Stimulated activated CD8-positive, alpha-beta memory T cell treated with anti-CD3 and anti-CD28 coated beads, Interleukin-15, amount 100 ng/mL, for 24 hours (primary cell): ENCODE data around the gene ARPC1A.
"Not testable (repeated sequence)": the region's sequence is repeated elsewhere in the genome, so short reads cannot be mapped to it uniquely, and the experiment has no call there.

Experiments used
- DNase-seq: peaks from one replicate; pipeline ENCODE4 v3.0.0-alpha.2; 2020; ENCODE audit warnings: low read depth

ARPC1A gene

DNA sequence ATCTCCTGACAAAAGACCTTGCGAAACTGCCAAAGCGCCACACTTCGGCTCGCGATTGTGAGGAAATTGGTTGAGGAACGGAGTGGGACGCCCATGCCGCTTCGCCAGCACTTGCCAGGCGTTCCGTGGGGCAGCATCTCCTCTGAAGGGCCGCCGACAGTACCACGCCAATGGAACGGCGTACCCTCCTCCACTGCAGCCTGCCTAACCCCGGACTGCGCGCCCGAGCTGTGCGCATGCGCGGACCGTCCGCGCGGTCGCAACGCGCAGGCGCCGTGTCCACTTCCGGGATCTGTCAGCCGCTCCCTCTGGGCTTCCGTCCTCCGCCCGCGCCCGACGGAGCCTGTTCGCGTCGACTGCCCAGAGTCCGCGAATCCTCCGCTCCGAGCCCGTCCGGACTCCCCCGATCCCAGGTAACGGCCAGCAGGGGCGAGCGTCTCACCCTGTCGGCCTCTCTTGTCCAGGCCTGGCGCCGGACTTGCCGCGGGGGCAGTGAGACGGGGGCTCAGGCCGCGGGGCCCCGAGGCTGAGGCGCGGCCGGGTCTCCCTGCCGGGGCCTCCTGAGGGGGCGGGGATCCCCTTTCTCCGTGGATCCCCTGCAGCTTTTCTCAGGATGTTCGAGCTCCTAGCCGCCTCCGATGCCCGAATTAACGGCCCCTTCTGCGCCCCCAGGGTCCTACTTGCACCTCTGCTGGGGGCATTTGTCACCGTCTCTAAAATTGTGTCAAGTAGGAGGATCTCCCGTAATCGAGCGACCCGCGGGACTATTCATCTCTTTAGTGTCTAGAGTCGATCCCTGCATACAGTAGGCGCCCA lies at the start of gene ARPC1A:
Gene ARPC1A, plus strand, starts transcription at position 307 of the 816 bp plus-strand sequence. CDS start 7,456 bp downstream, outside the sequence.
- peak; percentile 94 for DNase-seq

DNA sequence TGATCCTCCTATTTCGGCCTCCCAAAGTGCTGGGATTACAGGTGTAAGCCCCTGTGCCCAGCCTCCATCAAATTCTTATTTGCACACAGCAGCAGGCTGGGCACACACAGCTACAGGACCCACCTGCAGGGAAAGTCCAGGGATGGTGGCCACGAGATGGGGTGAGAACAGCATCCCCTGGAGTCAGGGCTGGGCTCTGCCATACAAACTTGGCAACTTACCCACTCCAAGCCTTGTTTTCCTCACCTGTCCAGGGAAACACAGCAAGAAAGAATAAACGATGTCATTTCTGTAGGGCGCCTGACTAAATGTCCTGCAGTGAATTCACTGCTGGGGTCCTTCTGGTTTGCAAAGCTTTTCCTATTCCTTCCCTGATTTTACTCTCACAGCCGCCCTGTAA lies 47.5 kb upstream of the ARPC1A start:
- no peak for DNase-seq

DNA sequence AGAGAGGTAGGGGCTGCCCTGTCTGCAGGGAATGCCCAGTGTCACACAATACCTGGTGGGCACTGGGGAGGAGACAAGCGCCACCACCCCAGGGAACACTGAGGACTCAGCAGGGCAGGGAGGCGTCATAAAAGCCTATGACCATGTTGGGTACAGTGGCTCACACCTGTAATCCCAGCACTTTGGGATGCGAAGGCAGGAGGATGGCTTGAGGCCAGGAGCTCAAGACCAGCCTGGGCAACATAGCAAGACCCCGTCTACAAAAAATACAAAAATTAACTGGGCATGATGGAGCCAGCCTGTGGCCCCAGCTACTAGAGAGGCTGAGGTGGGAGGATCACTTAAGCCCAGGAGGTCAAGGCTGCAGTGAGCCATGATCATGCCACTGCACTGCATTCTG lies 41.5 kb upstream of the ARPC1A start:
- DNase-seq, result not testable (repeated sequence)

DNA sequence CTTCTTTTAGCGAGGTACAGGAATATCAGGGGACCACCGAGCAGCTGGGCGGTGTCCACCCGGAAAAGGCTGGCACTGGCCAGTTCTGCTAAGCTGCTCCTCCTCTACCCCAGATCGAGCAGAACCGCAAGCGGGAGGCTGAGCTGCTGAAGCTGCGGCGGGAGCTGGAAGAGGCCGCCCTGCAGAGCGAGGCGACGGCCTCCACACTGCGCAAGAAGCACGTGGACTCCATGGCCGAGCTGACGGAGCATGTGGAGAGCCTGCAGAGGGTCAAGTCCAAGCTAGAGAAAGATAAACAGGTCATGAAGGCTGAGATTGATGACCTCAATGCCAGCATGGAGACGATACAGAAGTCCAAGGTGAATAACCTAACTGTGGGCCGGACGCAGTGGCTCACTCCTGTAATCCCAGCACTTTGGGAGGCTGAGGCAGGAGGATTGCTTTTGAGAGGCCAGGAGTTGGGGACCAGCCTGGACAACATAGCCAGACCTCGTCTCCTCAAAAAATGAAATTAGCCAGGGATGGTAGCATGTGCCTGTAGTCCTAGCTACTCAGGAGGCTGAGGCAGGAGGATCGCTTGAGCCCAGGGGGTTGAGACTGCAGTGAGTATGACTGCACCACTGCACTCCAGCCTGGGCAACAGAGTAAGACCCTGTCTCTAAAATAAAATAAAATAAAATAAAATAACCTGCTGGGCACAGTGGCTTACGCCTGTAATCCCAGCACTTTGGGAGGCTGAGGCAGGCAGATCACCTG lies 37.7 kb upstream of the ARPC1A start:
- no peak for DNase-seq

DNA sequence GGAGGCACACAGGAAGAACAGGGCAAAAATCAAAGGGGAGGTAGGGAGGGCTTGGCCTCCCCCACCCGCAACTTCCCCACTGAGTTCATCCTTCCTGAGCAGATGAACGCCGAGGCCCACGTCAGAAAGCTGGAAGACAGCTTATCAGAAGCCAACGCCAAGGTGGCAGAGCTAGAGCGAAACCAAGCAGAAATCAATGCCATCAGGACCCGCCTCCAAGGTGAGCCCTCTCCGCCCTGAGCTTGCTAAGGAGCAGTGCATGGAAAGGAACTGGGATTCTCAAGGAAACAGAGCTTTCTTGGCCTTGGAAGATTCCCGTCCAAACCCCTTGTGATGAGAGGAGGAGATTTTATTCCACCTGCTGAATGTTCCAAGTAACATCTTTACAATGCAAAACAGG lies 36.5 kb upstream of the ARPC1A start:
- no peak for DNase-seq

DNA sequence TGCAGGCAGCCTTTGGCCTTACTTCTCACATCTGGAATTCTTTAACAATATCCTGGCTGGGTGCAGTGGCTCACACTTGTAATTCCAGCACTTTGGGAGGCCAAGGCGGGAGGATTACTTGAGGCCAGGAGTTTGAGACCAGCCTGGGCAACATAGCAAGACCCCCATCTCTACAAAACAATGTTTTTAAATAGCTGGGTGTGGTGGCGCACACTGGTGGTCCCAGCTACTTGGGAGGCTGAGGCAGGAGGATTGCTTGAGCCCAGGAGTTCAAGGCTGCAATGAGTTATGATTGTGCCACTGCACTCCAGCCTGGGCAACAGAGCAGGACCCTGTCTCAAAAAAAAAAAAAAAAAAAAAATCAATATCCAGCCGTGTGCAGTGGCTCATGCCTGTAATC lies 35.5 kb upstream of the ARPC1A start:
- DNase-seq, result not testable (repeated sequence)

DNA sequence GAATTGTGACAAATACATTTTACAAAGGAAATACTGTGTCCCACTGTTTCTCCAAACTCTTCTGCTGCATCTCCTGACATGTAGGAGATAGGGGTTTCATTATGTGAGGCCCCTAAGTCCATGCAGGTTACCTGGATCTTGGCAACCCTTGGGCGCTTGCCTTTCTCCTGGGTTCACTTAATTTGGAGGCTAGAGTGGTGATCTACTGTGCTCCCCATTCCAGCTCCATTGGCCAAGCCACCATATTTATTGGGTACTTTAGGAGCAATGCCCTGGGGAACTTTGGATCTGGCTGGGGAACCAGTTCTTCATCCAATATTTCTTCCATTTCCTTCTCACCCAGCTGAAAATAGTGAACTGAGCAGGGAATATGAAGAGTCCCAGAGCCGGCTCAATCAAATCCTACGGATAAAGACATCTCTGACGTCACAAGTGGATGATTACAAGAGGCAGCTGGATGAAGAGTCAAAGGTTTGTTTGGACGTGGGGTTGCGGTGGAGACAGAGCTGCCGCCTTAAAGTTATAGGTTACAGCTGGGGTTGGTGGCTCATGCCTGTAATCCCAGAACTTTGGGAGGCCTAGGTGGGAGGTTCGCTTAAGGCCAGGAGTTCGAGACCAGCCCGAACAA lies 34.6 kb upstream of the ARPC1A start:
- no peak for DNase-seq

DNA sequence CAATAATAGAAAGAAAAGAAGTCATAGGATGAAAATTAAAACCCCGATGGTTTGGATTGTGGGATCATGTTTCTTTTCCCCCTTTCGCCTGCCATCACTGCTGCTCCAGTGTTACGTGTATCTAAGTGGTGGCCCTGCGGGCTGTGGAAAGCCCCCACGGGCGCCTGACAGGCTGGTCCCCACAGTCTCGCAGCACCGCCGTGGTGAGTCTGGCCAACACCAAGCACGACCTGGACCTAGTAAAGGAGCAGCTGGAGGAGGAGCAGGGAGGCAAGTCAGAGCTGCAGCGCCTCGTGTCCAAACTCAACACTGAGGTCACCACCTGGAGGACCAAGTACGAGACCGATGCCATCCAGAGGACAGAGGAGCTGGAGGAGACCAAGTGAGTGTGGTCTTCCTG lies 33.6 kb upstream of the ARPC1A start:
- no peak for DNase-seq

DNA sequence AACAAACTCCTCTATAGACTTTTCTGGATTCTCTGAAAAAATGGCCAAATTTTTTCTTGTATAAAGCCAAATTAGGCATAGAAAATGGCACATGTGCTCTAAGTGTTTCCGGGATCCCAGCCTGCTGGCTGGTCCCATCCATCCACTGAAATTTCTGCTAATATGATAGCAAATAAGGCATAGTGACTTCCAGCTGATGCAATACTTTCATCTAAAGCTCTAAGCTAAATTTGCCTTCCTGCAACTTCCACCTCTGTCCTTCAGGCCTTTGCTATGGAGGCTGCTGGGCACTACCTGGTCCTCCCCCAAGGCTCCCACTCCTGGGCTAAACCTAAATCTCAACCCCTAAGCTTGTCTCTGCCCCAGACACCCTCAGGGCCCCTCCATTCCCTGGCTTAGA lies 32.5 kb upstream of the ARPC1A start:
- DNase-seq, result no peak

DNA sequence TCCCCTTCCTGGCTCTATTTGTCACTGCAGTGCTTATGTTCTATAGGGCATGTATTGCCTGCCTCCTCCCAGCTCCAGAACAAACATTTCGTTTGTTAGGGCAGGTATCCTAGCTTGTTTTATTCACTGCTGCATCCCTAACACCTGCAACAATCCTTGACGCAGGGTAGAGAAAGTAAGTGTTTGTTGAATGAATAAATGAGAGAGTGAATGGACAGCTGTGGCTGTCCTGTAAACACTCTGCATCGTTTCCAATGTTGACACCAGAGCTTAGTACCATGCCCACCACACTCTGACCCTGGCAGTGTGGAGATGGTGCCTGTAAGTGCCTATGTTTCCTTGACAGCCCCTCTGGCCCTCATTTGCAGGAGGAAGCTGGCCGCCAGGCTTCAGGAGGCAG lies 32.0 kb upstream of the ARPC1A start:
- no peak for DNase-seq

DNA sequence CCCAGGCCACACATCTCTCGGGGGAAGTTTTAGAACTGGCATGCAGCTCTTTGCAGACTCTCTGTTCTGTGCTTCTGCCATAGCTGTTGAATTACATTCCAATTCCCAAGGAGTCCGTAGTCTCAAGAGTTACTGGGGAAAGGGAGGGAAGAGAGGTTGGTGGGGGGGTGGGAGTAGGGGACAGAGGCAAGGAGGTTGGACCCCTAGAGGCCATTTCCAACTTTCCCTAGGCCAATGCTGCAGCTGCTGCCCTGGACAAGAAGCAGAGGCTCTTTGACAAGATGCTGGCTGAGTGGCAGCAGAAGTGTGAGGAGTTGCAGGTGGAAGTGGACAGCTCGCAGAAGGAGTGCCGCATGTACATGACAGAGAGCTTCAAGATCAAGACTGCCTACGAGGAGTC lies 29.2 kb upstream of the ARPC1A start:
- DNase-seq, result no peak

DNA sequence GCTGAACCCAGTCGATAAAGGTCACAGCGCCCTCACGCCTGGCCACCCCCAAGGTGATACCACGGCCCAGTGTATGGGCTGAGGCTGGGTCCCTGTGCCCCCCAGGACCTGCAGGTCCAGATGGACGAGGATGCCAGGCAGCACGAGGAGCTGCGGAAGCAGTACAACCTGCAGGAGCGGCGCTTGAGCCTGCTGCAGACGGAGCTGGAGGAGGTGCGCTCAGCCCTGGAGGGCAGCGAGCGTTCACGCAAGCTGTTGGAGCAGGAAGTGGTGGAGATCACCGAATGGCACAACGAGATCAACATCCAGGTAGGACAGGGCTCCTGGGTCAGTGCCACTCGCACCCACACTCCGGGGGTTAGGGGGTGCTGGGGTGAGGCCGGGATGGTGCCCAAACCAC lies 24.2 kb upstream of the ARPC1A start:
- no peak for DNase-seq

DNA sequence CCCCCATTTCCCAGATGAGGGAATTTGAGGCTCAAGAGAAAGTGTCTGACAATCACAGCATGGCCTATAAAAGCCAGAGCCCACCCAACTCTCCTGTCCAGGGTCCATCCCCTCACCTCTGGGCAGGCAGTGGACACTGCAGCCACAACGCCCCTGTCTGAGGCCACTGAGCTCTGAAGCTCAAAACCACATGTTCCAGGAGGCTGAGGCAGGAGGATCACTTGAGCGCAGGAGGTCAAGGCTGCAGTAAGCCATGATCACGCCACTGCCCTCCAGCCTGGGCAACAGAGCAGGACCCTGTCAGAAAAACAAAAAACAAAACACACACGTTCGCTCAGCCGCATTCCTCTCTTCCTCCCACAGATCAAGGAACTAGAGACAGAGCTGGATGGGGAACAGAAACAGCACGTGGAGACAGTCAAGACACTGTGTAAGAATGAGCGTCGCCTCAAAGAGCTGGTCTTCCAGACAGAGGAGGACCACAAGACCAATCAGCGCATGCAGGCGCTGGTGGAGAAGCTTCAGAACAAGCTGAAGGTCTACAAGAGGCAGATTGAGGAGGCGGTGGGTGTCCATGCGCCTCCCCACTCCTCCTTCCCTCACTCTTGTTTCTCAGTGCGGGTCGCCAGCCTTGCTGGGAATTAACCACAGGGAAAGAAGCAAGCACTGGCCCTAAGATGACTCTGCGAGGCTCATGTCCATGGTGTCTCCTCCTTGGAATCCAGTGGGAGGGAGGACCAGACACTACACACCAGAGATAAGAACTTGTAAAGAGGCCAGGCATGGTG lies 20.0 kb upstream of the ARPC1A start:
- no peak for DNase-seq

DNA sequence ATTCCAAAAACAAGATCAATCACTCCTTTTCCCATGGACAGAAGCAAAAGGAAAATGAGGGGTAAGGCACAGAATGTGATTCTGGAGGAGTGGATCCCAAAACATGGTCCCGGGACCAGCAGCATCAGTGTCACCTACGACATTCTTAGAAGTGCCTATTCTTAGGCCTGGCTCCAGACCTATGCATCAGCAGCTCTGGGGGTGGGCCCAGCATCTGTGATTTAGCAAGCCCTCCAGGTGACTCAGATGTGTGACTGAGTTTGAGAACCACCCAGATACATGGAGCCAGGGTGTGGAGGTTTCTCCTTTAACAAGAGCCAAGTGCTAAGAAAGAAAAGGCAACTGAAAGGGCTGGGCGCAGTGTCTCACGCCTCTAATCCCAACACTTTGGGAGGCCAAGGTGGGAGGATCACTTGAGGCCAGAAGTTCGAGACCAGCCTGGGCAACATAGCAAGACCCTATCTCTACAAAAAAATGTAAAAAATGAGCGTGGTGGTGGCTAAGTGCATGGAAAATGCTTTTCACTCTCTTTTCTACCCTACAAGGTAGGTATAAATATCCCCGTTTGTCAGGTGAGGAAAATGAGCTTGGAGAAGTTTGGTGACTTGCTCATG lies 17.1 kb upstream of the ARPC1A start:
- no peak for DNase-seq

DNA sequence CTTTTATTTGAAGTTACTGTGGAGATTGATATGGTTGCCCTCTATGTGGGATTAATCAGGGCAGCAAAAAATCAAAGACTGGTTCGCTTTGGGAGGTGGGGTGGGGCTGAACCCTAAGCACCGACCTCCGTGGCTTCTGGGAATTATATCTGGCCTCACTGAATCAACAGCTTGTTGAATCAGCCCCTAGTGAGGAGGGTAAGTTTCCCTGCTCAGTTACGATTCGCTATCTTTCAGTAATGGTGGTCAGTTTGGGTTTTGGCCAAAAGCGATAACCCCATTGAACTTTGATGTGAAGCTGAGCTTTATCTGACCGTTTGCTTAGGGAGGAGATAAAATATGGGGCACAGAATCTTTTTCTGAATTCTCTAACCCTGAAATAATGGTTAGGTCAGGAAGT lies 16.6 kb upstream of the ARPC1A start:
- DNase-seq, result no peak

DNA sequence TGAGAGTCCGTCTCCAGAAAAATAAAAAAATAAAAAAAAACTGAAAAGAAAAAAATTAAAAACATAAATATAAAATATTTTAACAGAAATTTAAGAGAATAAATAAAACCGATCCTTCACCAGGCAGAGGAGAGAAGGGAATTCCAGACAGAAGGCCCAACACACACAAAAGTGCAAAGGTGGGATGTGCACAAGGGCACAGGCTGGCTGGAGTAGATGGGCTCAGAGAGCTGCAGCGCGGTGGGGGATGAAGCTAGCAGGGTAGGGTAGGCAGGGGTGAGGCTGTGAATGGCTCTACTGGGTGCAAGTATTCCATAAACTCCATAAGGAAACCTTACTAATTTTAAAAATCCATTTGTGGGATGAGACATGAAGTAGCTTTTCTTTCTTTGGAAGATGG lies 15.7 kb upstream of the ARPC1A start:
- DNase-seq, result no peak

DNA sequence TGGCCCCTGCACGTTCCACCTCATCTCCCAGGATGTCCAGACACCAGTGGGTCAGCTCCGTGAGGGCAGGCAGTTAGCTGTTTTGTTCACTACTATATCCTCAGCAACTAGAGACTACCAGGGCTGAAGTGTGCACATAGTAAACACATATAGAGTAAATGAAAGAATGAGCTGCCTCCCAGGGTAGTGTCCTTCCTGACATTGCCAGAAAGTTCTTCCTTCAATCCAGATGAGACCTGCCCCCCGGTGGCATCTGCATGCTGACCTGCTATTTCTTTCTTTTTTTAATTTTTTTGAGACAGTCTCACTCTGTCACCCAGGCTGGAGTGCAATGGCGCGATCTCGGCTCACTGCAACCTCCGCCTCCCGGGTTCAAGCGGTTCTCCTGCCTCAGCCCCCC lies 14.0 kb upstream of the ARPC1A start:
- DNase-seq, result no peak

DNA sequence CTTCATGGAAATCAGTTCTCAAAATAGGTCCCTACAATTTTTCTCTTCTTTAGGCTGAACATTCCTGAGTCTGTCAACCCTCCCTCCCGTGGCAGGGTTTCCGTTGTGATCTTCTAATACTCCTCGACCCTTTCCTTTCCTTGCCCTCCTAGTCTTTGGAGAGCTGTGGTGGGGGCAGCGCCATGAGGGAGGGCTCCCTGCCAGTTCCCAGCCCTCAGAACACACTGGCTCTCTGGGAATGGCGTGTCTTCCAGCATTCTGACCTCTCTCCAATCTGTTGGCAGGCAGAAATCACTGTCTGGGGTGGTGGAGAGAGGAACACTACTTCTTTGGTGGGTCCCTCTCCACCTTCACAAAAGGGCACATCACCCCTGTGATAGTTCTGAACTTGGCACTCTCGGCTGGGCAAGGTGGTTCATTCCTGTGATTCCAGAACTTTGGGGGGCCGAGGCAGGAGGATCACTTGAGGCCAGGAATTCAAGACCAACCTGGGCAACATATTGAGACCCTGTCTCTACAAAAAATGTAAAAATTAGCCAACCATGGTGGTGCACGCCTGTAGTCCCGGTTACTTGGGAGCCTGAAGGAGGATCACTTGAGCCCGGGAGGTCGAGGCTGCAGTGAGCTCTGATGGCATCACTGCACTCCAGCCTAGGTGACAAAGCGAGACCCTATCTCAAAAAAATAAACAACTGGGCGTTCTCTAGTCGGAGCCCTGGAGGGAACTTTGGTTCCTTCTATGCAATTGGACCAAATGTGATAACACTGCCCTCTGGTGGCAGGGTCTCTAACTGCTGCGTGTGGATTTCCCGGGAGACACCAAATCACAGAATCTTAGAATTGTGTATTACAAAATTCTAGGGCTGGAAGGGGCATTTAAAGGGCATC lies 13.1 kb upstream of the ARPC1A start:
- peak; percentile 39 for DNase-seq

DNA sequence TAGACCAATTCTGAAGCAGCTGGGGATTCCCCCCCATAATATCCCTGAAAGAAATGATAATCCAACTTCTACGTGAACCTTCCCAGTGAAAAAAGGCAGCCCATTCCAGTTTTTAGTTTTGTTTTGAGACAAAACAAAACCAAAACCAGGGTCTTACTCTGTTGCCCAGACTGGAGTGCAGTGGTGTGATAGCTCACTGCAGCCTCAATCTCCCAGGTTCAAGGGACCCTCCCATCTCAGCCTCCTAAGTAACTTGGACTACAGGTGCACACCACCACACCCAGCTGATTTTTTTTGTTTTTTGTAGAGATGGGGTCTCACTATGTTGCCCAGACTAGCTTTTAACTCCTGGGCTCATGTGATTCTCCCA lies 12.5 kb upstream of the ARPC1A start:
- DNase-seq, result no peak

DNA sequence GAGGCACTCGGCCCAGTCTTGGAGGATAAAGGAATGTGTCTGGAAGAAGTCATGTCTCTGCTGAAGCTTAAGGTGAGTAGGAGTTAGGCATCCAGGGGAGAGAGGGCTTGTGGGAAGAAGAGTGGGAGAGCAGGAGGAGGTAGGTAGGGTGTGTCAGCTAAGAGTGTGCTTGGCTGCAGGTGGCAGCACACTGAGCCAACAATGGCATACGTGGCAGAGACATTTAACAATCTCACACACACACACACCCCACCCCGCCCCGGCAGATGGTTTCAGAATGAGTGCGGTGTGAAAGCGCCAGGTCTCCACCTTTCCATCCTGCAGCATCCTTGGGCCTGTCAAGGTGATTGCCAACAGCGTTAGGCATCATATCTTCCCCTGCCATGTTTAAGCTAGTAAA lies 11.2 kb upstream of the ARPC1A start:
- DNase-seq, result no peak

DNA sequence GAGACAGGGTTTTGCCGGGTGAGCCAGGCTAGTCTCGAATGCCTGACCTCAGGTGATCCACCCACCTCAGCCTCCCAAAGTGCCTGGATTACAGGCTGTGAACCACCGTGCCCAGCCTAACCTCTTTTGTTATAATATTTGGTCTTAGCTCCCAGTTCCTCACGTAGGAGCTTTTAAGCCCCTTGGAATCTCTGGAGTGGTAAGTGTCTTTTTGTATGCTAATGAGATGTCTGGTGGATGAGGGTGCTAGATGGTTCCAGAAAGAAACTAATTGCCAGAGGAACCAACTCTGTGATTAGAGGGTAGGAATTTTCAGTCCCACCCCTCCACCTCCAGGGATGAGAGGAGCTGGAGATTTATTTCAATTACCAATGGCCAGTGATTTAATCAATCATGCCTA lies 5.3 kb upstream of the ARPC1A start:
- DNase-seq, result no peak
